Measurements from ENCODE around the gene EFNA4. TPM values are rescaled to one million over a fixed set of nuclear protein-coding genes. Genes with fewer than 3 reads are reported as not detected.

EFNA4 gene
- total RNA-seq, 1 donor from 2014 or later: 10.7 TPM

DNA sequence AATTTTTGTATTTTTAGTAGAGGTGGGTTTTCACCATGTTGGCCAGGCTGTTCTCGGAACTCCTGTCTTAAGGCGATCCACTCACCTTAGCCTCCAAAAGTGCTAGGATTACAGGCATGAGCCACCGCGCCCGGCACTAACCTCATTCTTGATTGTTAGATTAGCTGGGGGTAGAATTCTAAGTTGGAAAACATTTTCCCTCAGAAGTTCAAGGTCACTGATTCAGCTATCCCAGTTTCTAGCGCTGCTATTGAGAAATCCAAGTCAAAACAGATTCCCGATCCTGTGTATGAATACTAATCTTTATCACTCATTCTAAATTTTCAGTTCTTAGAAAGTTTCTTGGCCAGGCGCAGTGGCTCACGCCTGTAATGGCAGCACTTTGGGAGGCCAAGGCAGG, 39.8 kb downstream of the EFNA4 start:
- no peak for DNase-seq (ENCODE audit: low spot score)
- no peak overlapping the region for H3K27ac Mint-ChIP-seq
- no peaks in the 10 kb centered on the region for H3K36me3 Mint-ChIP-seq
- no peak overlapping the region for H3K4me3 ChIP-seq
- H3K27me3 Mint-ChIP-seq (ENCODE audit: insufficient read depth, low read depth): peaks cover 9% of the 10 kb centered on the region
- H3K27me3 ChIP-seq: peaks cover 14% of the 10 kb centered on the region
- H3F3A ChIP-seq (ENCODE audit: low read depth): no peaks in the 10 kb centered on the region
- no peaks in the 10 kb centered on the region for H4K20me1 ChIP-seq (ENCODE audit: low read depth)
- H3K27ac ChIP-seq: no peak overlapping the region
- no peak overlapping the region for H3K4me2 ChIP-seq
- no peak overlapping the region for H3K9ac ChIP-seq
- H3K36me3 ChIP-seq: no peaks in the 10 kb centered on the region
- H3K4me3 Mint-ChIP-seq: no peak overlapping the region
- H3K79me2 ChIP-seq (ENCODE audit: low read depth): no peaks in the 10 kb centered on the region
- no peak for TF ChIP-seq EZH2 (IDR thresholded peaks at IDR 0.05)
- TF ChIP-seq CTCF (IDR thresholded peaks at IDR 0.05): no peak
- no peak overlapping the region for H2AFZ ChIP-seq (replicated peaks)
- H3K4me1 Mint-ChIP-seq: peaks cover 4% of the 10 kb centered on the region
- no peaks in the 10 kb centered on the region for H3K9me3 ChIP-seq (ENCODE audit: low read depth)
- H3K9me3 Mint-ChIP-seq: no peaks in the 10 kb centered on the region
- no peaks in the 10 kb centered on the region for H3K4me1 ChIP-seq

DNA sequence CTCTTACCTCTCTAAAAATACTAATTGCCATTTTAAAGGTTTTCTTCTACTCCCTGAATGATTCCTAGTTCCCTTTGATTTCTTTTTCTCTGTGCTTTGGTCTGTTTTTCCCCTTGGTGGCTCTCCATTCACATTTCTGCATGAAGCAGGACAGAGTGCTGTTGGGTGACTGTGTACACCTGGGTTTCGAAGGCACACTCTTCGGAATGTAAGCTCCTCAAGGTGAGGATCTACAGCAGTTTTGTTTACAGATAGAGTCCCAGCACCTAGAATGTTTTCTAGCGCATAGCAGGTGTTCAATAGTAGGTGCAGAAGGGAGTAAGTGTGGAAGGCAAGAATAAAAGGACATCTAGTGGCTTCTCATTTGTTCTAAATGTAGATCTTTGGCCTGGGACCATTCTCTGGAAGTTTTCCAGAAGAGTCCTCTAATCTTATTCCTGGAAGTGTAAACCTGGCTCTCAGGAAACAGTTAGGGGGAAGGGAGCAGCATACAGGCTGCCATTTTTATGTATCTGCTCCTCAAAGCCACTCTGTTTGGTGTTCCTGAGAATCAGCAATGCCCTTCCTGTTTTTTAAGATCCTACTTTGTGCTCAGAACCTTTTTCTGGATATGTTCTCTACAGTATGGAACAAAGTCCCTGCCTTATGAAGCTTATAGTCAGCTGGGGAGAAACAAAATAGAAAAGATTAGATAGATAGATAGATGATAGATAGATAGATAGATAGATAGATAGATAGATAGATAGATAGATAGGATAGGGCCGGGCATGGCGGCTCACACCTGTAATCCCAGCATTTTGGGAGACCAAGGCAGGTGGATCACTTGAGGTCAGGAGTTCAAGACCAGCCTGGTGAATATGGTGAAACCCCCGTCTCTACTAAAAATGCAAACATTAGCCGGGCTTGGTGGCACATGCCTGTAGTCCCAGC, 41.3 kb downstream of the EFNA4 start:
- Histone ChIP-seq H3K4me2 (no peak overlapping the region), H3F3A (ENCODE audit: low read depth) (no peaks in the 10 kb centered on the region), H3K9me3 (ENCODE audit: low read depth) (no peaks in the 10 kb centered on the region), H3K36me3 (no peaks in the 10 kb centered on the region), H3K27me3 (peaks cover 15% of the 10 kb centered on the region), H3K79me2 (ENCODE audit: low read depth) (no peaks in the 10 kb centered on the region), H3K9ac (no peak overlapping the region), H2AFZ (replicated peaks) (no peak overlapping the region), H4K20me1 (ENCODE audit: low read depth) (no peaks in the 10 kb centered on the region), H3K4me1 (no peaks in the 10 kb centered on the region), H3K27ac (no peak overlapping the region), H3K4me3 (no peak overlapping the region)
- Mint-ChIP-seq H3K4me1 (peaks cover 4% of the 10 kb centered on the region), H3K27ac (no peak overlapping the region), H3K27me3 (ENCODE audit: insufficient read depth, low read depth) (peaks cover 8% of the 10 kb centered on the region), H3K4me3 (no peak overlapping the region), H3K9me3 (no peaks in the 10 kb centered on the region), H3K36me3 (no peaks in the 10 kb centered on the region)
- DNase-seq (ENCODE audit: low spot score): no peak
- no peak for TF ChIP-seq EZH2phosphoT487 (IDR thresholded peaks at IDR 0.05)
- TF ChIP-seq CTCF (IDR thresholded peaks at IDR 0.05): no peak
- TF ChIP-seq EZH2 (IDR thresholded peaks at IDR 0.05): no peak

DNA sequence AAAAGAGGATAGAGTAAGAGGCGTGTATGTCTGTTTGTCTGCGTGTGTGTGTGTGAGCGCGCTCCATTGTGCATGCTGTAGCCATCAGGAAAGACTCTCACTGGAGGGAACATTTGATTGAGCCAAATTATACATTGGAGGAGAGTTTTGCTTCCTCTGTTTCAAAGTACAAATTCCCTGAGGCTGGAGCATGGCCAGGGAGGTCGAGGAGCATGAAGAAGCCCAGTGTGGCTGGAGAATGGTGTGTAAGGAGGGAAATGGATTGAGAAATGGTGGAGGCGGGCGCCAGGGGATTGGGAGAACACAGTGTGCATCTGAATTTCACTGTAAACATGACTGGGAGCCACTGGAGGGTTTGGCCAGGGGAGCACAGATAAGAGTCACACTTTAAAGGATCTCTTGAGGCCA, 42.1 kb downstream of the EFNA4 start:
- no peaks in the 10 kb centered on the region for H3K36me3 Mint-ChIP-seq
- no peak overlapping the region for H3K4me3 Mint-ChIP-seq
- H3K4me1 Mint-ChIP-seq: peaks cover 4% of the 10 kb centered on the region
- no peaks in the 10 kb centered on the region for H3K9me3 ChIP-seq (ENCODE audit: low read depth)
- no peak overlapping the region for H3K9ac ChIP-seq
- no peaks in the 10 kb centered on the region for H3K4me1 ChIP-seq
- no peaks in the 10 kb centered on the region for H4K20me1 ChIP-seq (ENCODE audit: low read depth)
- H2AFZ ChIP-seq (replicated peaks): peak overlapping the region; percentile 42
- H3K9me3 Mint-ChIP-seq: no peaks in the 10 kb centered on the region
- peaks cover 15% of the 10 kb centered on the region for H3K27me3 ChIP-seq
- H3K36me3 ChIP-seq: no peaks in the 10 kb centered on the region
- no peak overlapping the region for H3K4me2 ChIP-seq
- no peaks in the 10 kb centered on the region for H3K79me2 ChIP-seq (ENCODE audit: low read depth)
- no peak for DNase-seq (ENCODE audit: low spot score)
- H3K27ac Mint-ChIP-seq: no peak overlapping the region
- TF ChIP-seq CTCF (IDR thresholded peaks at IDR 0.05): no peak
- peaks cover 7% of the 10 kb centered on the region for H3K27me3 Mint-ChIP-seq (ENCODE audit: insufficient read depth, low read depth)
- H3K4me3 ChIP-seq: no peak overlapping the region
- H3K27ac ChIP-seq: no peak overlapping the region
- no peaks in the 10 kb centered on the region for H3F3A ChIP-seq (ENCODE audit: low read depth)
